NCI-H82 treated with DMSO at 0.1 percent for 48 hours (cell line): ENCODE data around the gene DCDC1.

Experiments
- DNase-seq: peaks from one replicate; lab custom pipeline; 2025; ENCODE audit not compliant: unreplicated experiment; lab: John Stamatoyannopoulos, UW

The DCDC1 gene

GRCh38 chr11:31106968-31107576 lies 262.5 kb downstream of the DCDC1 start:
- peak; percentile 53 for DNase-seq

GRCh38 chr11:31106326-31106725 lies 263.2 kb downstream of the DCDC1 start:
- DNase-seq: no peak

GRCh38 chr11:31102875-31103274 lies 266.7 kb downstream of the DCDC1 start:
- DNase-seq: no peak

DNA sequence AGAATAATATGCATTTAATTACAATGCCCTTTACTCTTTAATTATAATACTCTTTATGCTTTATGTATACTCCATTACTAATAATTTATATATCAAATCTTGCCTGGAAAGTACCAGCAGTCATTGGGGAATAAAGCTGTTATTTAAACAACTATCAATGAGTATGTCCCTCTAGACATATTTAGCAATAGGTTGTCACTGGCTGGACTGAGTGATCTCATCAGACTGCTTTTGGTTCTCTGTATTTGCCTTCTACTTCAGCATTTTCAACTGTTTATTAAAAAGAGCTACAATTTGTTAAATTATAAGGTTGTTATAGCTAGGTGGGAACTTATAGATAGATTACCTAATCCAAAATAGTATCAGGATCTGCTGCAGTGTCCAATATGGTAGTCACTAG lies 267.2 kb downstream of the DCDC1 start:
- DNase-seq: no peak

DNA sequence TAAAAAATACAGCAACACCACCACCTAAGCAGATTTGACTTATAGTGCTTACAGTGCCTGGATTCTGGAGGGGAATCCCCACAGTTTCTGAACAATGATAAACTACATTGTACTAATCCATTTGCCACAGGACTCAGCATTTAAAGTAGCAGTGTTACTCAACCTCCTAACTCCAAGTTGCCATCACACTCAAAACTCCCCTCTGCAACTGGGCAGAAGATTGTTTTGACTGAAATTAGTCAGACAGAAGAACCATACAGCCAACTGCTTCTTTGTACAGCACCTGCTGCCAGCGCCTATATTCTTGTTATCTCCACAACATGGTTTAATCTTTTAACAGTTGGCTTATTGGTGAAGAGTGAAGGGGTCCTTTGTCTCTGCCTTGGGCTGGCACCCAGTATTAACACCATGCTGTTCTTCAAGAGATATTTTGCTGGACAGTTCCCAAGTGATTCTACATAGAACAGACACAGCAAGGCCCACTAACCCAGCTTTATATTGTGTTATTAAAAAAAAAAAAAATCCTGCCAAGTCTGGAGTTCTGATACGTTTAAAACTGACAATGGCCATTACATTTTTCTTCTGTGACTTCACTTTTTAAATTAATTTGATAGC lies 273.2 kb downstream of the DCDC1 start:
- no peak for DNase-seq

GRCh38 chr11:31092638-31093037 lies 276.9 kb downstream of the DCDC1 start:
- DNase-seq: no peak

DNA sequence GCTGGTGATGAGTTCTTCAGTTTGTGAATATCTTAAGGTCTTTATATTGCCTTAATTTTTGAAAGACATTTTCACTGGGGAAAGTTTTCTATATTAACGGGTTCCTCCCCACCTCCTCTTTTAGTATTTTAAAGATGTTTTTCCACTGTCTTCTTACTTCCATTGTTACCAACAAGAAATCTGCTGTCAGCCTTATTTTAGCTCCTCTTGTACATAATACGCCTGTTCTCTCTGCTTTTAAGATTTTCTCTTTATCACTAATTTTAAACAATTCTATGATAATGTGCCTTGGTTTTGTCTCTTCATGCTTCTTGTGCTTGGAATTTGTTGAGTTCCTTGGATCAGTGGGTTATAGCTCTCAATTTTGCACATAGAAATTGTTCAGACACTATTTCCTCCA lies 280.4 kb downstream of the DCDC1 start:
- DNase-seq: no peak

DNA sequence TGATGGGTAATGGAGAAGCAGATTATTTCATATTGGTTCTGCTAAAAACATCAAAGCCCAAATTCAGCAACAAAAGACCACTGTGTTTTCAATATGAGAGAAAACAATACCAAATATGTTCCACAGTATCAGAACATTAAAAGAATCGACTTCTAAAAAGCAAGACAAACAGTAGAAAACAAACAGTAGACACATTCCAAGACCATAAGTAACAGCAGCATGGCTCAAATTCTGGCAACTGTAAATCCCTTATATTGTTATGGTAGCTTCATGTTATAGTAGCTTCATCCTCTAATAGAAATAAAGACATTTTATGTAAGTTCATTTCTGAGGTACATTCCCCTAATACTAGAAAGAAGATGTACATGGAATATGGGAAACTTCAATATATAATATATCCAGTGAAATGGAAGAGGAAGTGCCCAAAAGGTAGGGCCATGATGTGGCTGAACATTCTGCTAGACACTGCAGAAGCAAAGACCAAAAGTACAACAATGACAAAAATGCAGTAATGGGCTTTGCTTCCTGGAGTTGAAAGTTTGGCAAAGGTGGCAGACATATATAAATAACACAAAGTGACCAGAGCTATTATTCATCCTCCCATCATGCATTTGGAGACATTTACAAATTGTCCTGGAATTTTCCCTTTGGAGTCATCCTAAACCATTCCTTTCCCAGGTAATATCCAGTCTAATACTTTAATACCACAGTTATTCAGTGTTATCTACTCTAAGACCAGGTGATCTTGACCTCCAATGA lies 299.9 kb downstream of the DCDC1 start:
- DNase-seq: no peak

DNA sequence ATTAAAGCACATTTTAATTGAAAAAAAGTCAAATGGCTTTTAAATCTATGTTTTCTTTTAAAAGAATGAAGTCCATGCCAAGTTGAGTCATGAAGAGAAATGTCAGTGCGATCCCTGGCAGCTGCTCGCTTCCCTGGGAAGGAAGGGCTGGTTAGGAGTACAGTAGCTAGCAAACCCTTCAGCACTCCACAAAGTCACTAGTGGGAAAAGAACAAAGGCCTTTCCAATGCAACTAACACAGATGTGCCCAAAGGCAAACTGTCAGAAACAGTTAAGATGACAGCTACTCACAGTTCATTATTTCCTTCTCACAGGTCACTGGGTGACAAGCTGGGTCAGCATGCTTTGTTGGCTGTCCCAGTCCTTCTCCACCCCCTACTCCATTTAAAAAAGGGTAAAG lies 308.7 kb downstream of the DCDC1 start:
- DNase-seq: no peak

DNA sequence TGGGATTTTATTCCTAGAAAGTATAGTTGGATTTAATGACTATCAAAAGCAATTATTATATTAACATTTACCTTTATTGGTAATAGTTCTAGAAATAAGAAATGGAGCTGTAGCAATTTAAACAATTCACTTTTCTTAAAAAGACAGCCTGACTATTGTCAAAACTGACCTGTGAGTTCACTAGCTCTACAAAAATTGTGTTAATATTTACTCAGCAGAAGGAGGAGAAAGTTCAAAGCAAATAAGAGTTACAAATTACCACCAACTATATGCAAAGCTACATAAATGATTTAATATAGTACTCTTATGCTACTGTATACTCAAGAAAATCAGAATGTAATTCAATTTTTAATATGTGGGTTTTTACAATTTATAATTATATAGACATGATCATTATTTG lies 310.0 kb downstream of the DCDC1 start:
- DNase-seq: no peak

DNA sequence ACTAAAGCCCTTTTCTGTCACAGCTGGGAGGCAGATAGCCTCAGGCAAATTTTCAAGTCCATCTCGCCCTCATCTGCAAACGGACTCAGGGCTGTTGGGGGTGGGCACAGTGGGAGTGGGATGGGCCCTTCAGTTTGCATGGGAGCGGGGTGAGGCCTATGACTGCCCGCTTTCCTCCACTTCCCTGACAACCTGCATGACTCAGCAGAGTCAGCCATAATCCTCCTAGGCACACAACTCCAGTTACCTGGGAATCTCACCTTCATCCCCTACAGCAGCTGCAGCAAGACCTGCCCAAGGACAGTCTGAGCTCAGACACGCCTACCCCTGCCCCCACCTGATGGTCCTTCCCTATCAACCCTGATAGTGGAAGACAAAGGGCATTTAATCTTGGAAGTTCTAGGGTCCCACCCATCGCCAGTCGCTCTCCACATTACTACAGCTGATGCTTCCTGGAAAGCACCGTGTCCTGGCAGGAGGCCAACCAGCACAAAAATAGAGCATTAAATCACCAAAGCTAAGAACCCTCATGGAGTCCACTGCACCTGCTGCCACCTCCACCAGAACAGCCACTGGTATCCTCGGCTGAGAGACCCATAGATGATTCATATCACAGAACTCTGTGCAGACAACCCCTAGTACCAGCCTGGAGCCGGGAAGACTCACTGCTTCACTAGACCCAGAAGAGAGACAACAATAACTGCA lies 319.3 kb downstream of the DCDC1 start:
- DNase-seq: no peak

DNA sequence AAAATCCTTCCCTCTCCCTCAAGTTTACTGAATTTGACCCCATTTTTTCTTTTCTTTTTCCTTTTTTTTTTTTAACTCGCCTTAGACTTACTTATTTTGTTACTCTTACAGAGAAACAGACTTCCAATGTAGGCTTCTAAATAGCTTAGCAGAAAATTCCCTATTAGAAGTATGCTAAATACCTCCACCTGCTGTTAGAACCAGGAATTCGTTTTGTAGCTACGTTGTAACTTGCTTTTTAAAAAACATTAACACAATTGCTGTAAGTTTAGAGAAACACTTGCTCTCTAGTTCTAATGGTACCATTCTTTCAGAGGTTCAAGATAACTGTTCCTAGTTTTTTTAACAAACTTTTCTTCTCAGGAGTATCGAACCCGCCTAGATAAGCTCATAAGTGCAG lies 324.2 kb downstream of the DCDC1 start:
- DNase-seq: no peak

DNA sequence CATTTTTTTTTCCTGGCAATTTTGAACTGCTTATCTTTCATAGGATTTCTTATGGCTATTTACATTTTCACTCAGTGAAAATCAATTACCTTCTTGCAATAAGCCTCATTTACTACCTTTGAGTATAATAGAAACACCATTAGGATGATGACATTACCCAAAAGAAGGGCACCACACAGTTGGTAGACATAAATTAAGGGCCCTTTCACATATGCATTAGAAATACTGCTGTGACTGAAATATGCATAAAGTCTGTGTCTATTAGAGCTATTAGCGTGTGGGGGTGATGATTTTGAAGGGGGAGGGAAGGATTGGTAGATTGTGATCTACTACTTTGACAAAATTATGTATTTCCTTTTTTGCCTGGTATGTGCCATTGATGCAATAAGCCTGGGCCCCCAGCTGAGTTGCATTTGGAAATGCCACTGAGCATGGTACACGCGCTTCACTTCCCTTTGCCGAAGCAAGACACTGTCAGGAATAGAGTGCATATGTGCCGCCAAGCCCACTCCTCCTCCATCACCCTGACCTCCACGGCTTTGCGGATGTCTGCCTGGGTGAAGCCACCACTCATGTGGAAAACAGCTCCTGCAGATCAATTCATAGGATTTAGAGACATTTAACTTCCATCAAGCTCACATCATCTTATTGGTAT lies 339.3 kb downstream of the DCDC1 start:
- no peak for DNase-seq

DNA sequence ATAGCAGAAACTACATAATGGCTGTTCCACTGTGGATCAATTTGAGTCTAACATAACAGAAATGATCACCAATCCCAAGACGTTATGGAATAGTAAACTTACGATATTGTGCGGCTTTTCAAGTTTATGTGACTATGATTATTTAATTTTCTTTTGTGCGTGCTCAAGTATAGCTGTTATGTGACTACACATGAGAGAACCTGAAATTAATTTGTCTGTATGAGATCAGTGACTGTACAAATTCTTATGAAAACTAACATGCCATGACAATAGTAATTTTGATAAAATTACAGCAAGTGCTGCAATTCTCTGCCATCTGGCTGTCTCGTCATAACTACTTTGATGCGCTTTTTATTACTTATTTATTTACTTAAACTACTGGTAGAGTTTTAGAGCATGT lies 343.2 kb downstream of the DCDC1 start:
- no peak for DNase-seq

GRCh38 chr11:31022080-31022479 lies 347.5 kb downstream of the DCDC1 start:
- no peak for DNase-seq

DNA sequence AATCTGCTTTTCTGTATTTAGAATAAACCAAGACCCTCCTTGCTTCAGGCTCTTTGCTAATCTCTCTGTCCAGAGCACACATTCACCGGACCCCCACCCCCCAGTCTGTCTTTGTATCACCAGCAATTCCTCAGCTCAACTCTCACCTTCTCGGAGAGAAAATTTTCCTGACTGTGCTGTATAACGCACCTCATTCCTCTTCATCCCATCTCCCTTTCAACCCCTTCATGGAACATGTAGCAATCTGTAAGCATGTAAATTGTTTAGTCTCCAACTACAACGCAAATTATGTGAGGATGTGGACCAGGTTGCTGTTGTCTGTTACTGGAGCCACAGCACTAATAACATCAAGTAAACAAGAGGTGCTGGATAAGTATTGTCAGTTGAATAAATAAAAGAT lies 349.8 kb downstream of the DCDC1 start:
- no peak for DNase-seq

DNA sequence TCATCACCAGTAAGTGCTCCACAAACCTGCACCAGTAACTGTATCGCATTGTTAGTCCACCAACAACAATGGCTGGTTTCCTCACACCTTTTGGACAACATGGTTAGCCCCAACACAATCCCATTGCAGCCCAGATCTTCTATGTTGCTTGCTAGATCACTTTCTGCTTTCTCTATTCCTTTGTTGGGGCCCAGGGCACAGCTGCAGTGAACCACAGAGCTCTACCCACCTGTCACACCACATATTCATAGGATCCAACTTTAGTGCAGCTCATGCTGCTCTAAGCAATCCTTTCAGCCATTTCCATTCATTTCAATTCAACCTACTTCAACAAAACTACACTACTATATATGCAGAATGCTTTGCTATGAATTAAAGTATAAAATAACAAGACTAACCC lies 364.3 kb downstream of the DCDC1 start:
- no peak for DNase-seq

GRCh38 chr11:31001427-31001826 lies 368.1 kb downstream of the DCDC1 start:
- no peak for DNase-seq

GRCh38 chr11:31000381-31000780 lies 369.2 kb downstream of the DCDC1 start:
- no peak for DNase-seq

GRCh38 chr11:30992513-30992849 lies 377.1 kb downstream of the DCDC1 start:
- DNase-seq: no peak

DNA sequence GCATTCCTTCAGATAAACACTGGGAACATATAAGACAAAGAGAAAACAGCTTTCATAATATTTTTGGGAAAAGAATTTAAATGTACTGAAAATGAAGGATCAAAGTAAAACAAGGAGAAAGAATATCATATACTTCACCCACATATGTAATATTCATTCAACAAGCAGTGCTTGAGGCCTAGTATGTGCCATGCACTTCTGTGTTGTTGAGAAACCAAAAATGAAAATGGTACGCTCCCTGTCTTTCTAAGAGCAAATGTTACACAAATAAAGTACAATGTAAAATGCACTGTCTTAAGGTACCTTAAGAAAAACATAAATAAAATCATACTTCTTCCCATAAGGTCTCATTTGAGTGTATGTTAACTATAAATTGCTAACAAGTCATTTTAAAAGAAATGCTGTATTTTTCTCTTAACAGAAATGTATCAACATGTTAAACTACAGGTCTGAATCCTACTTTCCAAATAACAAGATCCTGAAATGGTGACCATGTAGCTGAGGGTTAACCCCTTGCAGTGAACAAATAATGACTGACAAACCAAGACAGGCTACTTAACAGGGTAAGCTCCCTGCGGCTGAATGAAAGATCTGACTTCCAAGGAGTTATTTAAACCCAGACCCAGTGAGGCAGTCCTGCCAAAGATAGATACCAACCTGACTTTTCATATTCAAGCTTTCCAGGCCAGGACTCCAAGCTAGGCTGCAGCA lies 377.6 kb downstream of the DCDC1 start:
- DNase-seq: no peak
